ENCODE measurements around the gene RFFL.

The RFFL gene

GRCh38 chr17:35079547-35080423 lies 16.3 kb upstream of the RFFL start:
- no peak for DNase-seq

GRCh38 chr17:35076874-35077273 lies 13.4 kb upstream of the RFFL start:
- DNase-seq, result no peak

- no peak for DNase-seq
These were observed 11.5 kb upstream of the RFFL start for GRCh38 chr17:35074711-35075707.

- no peak for DNase-seq
These were observed 10.6 kb upstream of the RFFL start for GRCh38 chr17:35073991-35074627.

GRCh38 chr17:35073183-35073790 lies 9.8 kb upstream of the RFFL start:
- no peak for DNase-seq

- DNase-seq, result no peak
These were observed 5.8 kb upstream of the RFFL start for GRCh38 chr17:35069311-35069710.

GRCh38 chr17:35068249-35068648 lies 4.7 kb upstream of the RFFL start:
- no peak for DNase-seq

- no peak for DNase-seq
These were observed 2.4 kb upstream of the RFFL start for GRCh38 chr17:35065880-35066279.

GRCh38 chr17:35064516-35065215 lies 1.2 kb upstream of the RFFL start:
- DNase-seq, result no peak

- no peak for DNase-seq
These were observed 1.2 kb downstream of the RFFL start for GRCh38 chr17:35062308-35062707.

GRCh38 chr17:35057332-35057915 lies 6.1 kb downstream of the RFFL start:
- no peak for DNase-seq

GRCh38 chr17:35056013-35056412 lies 7.5 kb downstream of the RFFL start:
- no peak for DNase-seq

- no peak for DNase-seq
These were observed 10.3 kb downstream of the RFFL start for GRCh38 chr17:35053204-35053603.

GRCh38 chr17:35052780-35053179 lies 10.7 kb downstream of the RFFL start:
- DNase-seq, result no peak

- DNase-seq, result no peak
These were observed 11.3 kb downstream of the RFFL start for GRCh38 chr17:35052241-35052610.

GRCh38 chr17:35051579-35052240 lies 11.8 kb downstream of the RFFL start:
- no peak for DNase-seq

- peak; percentile 21 for DNase-seq
These were observed 12.3 kb downstream of the RFFL start for GRCh38 chr17:35051183-35051578.

GRCh38 chr17:35050170-35050569 lies 13.3 kb downstream of the RFFL start:
- no peak for DNase-seq

GRCh38 chr17:35048685-35049379 lies 14.7 kb downstream of the RFFL start:
- DNase-seq, result no peak

GRCh38 chr17:35046740-35047283 lies 16.7 kb downstream of the RFFL start:
- DNase-seq, result peak; percentile 49

Data from activated CD4-positive, alpha-beta T cell treated with anti-CD3 and anti-CD28 coated beads, Interleukin-2, amount 50 U/mL, for 1 hour (primary cell).